ENCODE results near the gene GGACT. TPM values are rescaled to one million over a fixed set of nuclear protein-coding genes. Genes with fewer than 3 reads are reported as not detected.
"Not testable (repeated sequence)": the region's sequence is repeated elsewhere in the genome, so short reads cannot be mapped to it uniquely, and the experiment has no call there.

The GGACT gene
- total RNA-seq, 1 donor from 2014 or later: 6.1 TPM

- no peak for DNase-seq (ENCODE audit: low read depth)
Measured at GRCh38 chr13:100600915-100601314, 12.3 kb upstream of the GGACT start.

DNA sequence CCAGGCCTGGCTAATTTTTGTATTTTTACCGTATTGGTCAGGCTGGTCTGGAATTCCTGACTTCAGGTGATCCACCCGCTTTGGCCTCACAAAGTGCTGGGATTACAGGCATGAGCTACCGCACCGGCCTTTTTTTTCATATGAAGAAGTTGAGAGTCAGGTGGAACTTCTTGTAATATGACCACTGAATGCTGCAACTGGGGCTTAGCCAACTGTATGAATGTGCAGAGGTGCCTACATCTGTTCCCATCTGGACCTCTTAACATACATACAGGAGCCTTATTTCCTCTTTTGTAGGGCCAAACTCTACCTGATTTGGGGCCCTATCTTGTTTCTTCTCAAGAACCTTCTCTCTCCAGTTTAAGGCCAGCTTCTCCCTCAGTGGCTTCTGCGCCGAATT is 11.9 kb upstream of the GGACT start:
- no peak for DNase-seq (ENCODE audit: low read depth)

DNA sequence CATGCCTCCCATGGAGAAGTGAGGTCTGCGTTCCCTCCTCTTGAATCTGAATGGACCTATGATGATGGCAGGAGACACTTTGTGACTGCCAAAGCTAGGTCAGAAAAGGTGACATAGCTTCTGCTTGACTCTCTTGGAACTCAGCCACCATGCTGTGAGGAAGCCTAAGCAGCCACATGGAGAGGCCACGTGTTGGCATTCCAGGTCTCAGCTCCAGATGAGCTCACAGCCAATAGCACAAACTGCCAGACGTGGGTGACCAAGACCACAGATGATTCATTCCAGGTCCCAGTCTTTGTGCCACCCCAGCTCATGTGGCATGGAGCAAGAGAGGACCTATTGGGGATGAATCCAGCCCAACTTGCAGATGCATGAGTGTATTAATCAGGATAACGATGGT is 8.7 kb upstream of the GGACT start:
- DNase-seq (ENCODE audit: low read depth): no peak

DNA sequence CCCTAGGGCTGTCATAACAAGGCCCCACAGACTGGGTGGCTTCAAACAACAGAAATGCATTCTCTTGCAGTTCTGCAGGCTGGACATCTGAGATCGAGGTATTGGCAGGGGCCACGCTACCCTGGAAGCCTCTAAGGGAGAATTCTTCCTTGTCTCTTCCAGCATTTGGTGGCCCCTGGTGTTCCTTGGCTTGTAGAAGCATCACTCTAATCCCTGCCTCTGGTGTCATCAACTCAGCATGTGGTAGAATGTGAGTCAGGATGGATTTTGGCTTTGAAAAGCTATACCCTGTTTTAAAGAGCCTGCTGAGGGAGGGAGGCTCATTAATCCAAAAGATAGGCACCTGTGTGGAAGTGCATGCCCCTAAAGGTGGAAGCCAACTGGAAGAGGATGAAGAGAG is 7.9 kb upstream of the GGACT start:
- DNase-seq (ENCODE audit: low read depth): no peak

GRCh38 chr13:100594731-100595130 is 6.1 kb upstream of the GGACT start:
- DNase-seq (ENCODE audit: low read depth): no peak

DNA sequence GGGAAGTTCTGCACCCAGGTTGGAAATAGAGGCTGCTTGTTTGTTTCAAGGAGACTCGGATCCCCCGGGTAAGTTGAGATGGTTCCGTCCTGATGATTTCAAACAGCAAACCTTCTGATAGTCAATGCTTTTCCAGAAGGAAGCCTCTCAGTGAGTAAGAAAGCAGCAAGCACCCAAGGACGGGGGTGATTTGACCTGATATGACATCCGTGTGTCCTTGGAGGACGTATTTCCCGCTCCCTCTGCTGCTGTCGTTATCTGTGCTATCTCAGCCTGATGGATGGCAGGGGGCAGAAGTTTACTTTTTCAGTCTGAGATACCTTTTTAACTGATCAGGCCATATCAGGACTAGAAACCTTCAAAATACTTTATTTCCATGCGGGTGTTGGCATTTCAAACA is 5.7 kb upstream of the GGACT start:
- DNase-seq (ENCODE audit: low read depth): no peak

DNA sequence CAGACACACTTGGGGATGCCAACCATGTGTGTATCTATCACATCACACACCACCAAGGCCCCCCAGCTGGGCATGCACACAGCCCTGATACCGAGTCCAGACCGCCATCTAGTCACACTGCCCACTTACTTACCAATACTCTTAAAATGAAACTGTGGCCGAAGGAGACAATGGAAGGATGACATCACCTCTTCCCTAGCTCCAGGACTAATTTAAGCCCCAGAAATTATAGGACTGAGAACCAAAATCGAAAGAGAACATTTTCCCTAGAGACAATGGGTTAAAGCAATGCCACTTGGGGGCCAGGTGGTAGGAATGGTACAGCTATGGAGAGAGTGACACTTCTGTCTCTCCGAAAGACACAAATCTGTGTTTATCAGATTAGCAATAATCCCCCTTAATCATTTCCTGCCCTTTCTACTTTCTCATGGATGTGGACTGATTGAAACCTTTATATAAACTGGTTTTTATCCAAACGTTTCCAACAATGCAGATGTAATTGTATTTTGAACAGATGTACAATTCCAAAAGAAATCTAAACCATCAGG is 663 bp upstream of the GGACT start:
- no peak for DNase-seq (ENCODE audit: low read depth)

DNA sequence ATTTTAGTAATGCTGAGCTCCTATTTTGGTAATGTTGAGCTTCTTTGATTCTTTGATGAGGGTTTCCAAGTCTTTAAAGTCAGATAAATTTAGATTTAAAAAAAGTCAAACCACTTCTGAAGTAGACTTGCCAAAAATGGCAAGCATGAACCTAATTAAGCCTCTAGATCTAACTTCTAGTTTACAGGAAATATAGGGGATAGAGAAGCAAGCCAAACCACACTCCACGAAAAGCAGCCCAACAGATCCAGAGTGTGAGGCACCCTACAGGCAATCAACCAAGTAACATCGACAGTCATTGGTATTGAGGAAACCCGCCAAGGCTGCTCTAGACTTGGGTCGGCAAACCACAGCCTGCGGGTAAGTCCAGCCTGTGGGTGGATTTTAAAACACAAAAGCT is 3.7 kb downstream of the GGACT start:
- no peak for DNase-seq (ENCODE audit: low read depth)

GRCh38 chr13:100581504-100581903 is 7.1 kb downstream of the GGACT start:
- no peak for DNase-seq (ENCODE audit: low read depth)

DNA sequence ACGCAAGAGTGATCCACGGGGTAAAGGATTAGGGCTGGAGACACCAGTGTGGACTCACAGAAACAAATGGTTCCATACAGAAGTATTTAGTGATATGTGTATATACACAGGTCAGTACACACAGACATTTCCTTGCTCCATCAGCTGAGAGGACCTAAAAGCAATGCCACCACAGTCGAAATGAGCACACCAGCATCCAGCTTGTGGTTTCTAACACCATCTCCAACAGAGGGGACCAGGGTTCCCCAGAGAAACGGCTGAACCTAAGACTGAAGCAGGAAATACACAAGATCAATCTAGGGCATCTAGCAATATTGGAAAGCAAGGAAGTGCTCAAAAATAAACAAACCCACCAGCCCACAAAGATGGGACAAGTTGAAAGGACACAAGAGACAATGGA is 7.6 kb downstream of the GGACT start:
- DNase-seq (ENCODE audit: low read depth): no peak

- no peak for DNase-seq (ENCODE audit: low read depth)
Measured at GRCh38 chr13:100580045-100580444, 8.5 kb downstream of the GGACT start.

- not testable (repeated sequence) for DNase-seq (ENCODE audit: low read depth)
Measured at GRCh38 chr13:100577239-100577638, 11.3 kb downstream of the GGACT start.

GRCh38 chr13:100573121-100573520 is 15.5 kb downstream of the GGACT start:
- DNase-seq (ENCODE audit: low read depth): peak; percentile 73

DNA sequence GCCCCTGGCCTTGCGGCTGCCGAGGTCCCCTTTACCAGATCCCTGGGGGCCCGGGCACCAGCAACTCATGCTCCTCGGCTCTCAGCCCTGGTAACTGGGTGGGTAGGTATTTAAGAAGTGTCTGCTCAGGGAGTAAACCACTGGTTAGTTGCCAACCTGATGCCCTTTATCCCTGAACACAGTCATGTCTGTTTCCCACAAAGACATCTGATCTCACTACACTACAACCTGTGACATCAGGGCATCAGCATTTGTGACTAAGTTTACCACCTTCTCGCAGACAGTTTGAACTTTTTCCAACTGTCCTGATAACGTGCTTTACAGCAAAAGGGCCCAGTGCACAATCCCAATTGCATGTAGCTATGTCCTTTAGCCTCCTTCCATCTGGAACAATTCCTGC is 22.0 kb downstream of the GGACT start:
- peak; percentile 29 for DNase-seq (ENCODE audit: low read depth)

- DNase-seq (ENCODE audit: low read depth): no peak
Measured at GRCh38 chr13:100565286-100565685, 23.3 kb downstream of the GGACT start.

DNA sequence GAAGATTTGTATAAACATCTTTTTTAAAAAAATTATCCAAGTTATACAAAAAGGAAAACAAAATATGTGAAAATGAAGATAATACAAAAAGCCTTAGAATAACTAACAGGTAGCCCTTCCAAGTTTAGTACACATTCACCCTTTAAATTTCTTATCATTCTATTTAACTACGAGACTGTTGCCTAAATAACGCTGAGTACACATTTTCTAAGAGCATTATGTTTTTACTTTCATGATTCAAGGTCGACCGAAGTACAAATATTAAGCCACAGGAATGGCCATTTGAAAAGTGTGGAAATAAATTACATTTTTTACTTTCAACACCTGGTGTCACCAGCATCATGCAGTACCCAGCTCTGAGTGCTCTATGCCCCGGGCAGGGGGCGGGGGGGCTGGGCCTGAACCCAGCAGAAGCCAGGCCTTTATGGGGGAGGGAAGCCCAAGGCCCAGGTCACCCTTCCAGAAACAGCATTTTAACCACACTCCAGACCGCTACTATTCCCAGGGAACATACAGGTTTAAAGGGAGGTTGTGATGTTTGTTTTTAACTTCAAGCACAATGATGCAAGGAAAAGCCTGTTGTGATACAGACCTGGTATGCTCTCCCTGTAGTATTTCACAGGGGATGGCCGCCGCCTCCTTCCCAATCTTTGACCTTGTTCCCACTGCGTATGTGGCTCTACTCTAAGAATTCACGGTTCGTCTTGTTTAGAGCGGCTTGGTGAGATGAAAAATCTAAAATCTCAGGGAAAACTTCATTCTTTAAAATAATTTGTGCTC is 24.0 kb downstream of the GGACT start:
- no peak for DNase-seq (ENCODE audit: low read depth)

DNA sequence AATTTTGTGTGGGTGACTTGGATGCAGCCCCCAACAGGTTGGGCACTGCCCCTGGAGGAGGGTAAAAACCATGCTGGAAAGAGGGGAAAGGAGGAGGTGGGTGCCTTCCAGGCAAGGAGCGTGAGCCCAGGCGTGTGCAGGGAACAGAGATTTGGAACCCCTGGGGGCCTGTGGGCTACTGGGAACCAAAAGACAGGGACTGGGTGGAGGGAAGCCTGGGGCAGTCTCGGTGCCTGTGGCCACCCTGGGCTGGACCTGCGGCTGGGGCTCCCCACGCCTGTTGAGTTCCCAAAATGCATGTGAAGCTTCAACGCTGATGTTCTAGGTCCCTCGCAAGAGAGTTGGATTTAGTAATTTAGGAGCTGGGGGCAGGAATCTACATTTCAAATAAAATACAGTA is 24.8 kb downstream of the GGACT start:
- DNase-seq (ENCODE audit: low read depth): no peak

GRCh38 chr13:100561599-100562204 is 26.9 kb downstream of the GGACT start:
- DNase-seq (ENCODE audit: low read depth): peak; percentile 68

- no peak for DNase-seq (ENCODE audit: low read depth)
Measured at GRCh38 chr13:100561158-100561499, 27.5 kb downstream of the GGACT start.

DNA sequence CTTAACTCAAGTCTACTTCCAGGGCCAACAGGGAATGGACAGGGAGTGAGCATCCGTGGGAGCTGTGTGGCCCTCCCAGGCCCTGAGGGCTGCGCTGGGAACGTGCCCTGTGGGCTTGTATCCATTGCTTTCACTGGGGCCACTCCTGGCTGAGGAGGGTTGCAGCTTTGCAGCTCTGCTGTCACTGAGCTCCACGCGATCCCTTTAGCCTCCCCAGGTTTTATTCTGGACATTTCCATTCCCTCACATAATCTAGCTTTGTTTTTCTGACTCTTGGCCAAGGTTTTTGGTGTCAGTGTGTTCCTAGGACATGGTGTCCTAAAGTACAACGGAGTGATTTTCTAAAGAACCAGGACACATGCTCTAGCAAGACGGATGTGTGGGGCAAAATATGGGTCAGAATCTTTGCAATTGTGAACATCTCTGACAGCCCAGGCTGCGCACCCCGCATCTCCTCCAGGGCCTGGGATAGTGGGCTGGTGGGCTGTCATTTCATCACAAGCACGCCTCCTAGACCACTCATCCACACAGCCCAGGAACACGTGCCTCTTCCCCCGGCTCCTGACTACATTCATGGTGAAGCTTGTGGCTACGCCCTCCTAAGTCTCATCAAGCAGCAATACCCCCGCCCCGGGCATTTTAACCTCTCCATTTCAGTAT is 28.0 kb downstream of the GGACT start:
- no peak for DNase-seq (ENCODE audit: low read depth)

DNA sequence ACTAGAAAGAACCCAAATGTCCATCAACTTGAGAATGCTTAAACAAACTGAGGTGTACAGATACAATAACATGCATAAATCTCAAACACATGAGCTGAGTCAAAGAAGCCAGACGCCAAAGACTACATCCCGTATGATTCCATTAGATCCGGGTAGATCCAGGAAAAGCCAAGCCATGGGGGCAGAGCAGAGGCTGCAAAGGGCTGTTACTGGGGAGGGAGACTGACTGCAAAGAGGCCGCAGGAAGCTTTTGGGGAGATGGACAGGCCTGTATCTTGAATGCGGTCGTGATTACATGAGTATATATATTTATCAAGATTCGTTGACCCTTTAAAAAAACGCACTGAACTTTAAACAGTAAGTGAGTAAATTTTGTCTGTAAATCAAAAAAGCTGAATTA is 28.7 kb downstream of the GGACT start:
- no peak for DNase-seq (ENCODE audit: low read depth)

DNA sequence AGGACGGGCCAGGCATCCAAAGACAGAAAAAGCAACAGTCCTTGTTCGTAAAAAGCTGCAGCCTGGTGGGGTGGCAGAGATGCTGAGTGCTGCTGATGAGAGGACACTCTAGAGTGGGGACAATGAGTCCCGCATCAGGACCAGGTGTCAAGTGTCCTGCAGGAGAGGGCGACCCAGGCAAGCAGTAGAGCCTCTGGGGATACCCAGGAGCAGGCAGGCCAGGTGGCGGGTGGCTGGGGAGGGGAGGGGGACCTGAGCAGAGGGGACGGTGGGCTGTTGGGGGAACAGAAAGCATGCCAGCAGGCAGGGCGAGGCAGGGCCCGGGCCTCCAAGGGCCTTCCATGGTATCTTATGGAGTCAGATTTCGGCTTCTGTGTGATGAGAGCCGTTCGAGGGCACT is 35.8 kb downstream of the GGACT start:
- DNase-seq (ENCODE audit: low read depth): no peak

DNA sequence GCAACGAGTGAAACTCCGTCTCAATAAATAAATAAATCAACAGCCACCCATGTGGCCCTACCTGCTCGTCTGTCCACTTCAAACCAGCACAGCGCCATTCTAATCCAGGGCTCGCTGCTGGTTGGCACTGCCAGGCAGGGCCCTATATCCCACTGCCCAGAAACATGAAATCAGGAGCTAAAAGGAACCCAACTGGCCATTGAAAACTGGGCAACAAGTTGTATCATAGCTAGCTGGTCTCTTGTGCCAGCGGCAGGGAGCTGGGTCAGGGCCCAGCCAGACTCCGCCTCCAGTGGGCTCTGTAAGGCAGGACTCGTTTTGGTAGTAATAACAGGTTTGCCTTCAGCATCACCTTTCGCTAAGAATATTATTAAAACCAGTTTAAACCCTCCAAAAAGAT is 39.3 kb downstream of the GGACT start:
- no peak for DNase-seq (ENCODE audit: low read depth)
